Keratinocyte (primary cell): ENCODE data around the gene NPVF. TPM values are rescaled to one million over a fixed set of nuclear protein-coding genes. Genes with fewer than 3 reads are reported as not detected.

Experiments used
- DNase-seq: peaks from one replicate; pipeline ENCODE4 v3.0.0-alpha.2; 2011; ENCODE audit warnings: low read depth, missing footprints, low spot score
- FAIRE-seq: peaks from 2 replicates; lab custom pipeline; 2011; peaks lifted over from hg19 to GRCh38; lab: Jason Lieb, UNC
- H2AFZ ChIP-seq: 2 replicates; pipeline ENCODE4 v1.6.0; 2012; ENCODE audit warnings: low read length, control low read depth, inconsistent platforms; ENCODE audit not compliant: control insufficient read depth
- H3K27ac ChIP-seq: 2 replicates; pipeline ENCODE4 v1.5.1; 2011; ENCODE audit warnings: low read length; ENCODE audit not compliant: control insufficient read depth, insufficient read depth
- H3K27me3 ChIP-seq: 3 replicates; pipeline ENCODE4 v1.6.0; 2011; ENCODE audit warnings: low read length; ENCODE audit not compliant: control insufficient read depth, insufficient read depth; ENCODE audit errors: extremely low read depth
- H3K36me3 ChIP-seq, 2 experiments: 2 replicates in 1 of 2; 3 replicates in 1 of 2; pipeline ENCODE4 v1.5.1; 2011; ENCODE audit warnings: low read length in 2 of 2, mild to moderate bottlenecking in 1 of 2; ENCODE audit not compliant: control insufficient read depth in 2 of 2, insufficient read depth in 2 of 2; ENCODE audit errors: extremely low read depth in 1 of 2
- H3K4me1 ChIP-seq: 3 replicates; pipeline ENCODE4 v1.5.1; 2011; ENCODE audit warnings: low read length; ENCODE audit not compliant: control insufficient read depth, insufficient read depth; ENCODE audit errors: extremely low read depth
- H3K4me2 ChIP-seq: 3 replicates; pipeline ENCODE4 v1.6.0; 2011; ENCODE audit warnings: low read depth, low read length; ENCODE audit not compliant: control insufficient read depth, insufficient read depth; ENCODE audit errors: extremely low read depth
- H3K4me3 ChIP-seq, 3 experiments: fragments of 200-600 bp in 1 of 3; sonication (generic) in 1 of 3; 2 replicates in 2 of 3; 3 replicates in 1 of 3; pipeline ENCODE4 v1.5.1; 2011 to 2016; ENCODE audit warnings: low read length in 3 of 3, mild to moderate bottlenecking in 3 of 3, control low read depth in 2 of 3, inconsistent platforms in 1 of 3, low read depth in 1 of 3, mixed read lengths in 1 of 3, mixed run types in 1 of 3, moderate library complexity in 1 of 3; ENCODE audit not compliant: control insufficient read depth in 2 of 3, insufficient read depth in 2 of 3; ENCODE audit errors: extremely low read depth in 1 of 3
- H3K79me2 ChIP-seq: 2 replicates; pipeline ENCODE4 v1.6.0; 2012; ENCODE audit warnings: low read length; ENCODE audit not compliant: control insufficient read depth, insufficient read depth
- H3K9ac ChIP-seq: 3 replicates; pipeline ENCODE4 v1.6.0; 2011; ENCODE audit warnings: low read length; ENCODE audit not compliant: control insufficient read depth, insufficient read depth; ENCODE audit errors: extremely low read depth
- H3K9me1 ChIP-seq: 3 replicates; pipeline ENCODE4 v1.6.0; 2011; ENCODE audit warnings: low read length; ENCODE audit not compliant: control insufficient read depth, insufficient read depth; ENCODE audit errors: extremely low read depth
- H3K9me3 ChIP-seq: 2 replicates; pipeline ENCODE4 v1.5.1; 2012; ENCODE audit warnings: low read depth, low read length; ENCODE audit not compliant: control insufficient read depth
- H4K20me1 ChIP-seq: 3 replicates; pipeline ENCODE4 v1.6.0; 2011; ENCODE audit warnings: low read length; ENCODE audit not compliant: control insufficient read depth, insufficient read depth; ENCODE audit errors: extremely low read depth
- CTCF ChIP-seq, 3 experiments: IDR thresholded peaks in 1 of 3; conservative IDR thresholded peaks in 1 of 3; optimal IDR thresholded peaks in 1 of 3; 2 replicates in 2 of 3; 3 replicates in 1 of 3; pipeline versions ENCODE3 to v1.5.1; 2011; ENCODE audit warnings: low read length in 3 of 3, mild to moderate bottlenecking in 3 of 3, moderate library complexity in 2 of 3, control low read depth in 1 of 3, inconsistent platforms in 1 of 3; ENCODE audit not compliant: insufficient read depth in 2 of 3; ENCODE audit errors: extremely low read depth in 1 of 3
- EZH2 ChIP-seq: IDR thresholded peaks from one replicate; pipeline ENCODE4 v1.6.1; 2012; ENCODE audit warnings: inconsistent platforms, mild to moderate bottlenecking, low read length, moderate library complexity
- dilution Hi-C: fragments of 300-500 bp; cut with MboI; formaldehyde crosslinking; loops from one replicate; pipeline ENCODE4 v1.7.0; 2020; ENCODE audit warnings: low sequenced_read_pairs; ENCODE audit not compliant: extremely low pct_ligation_motif_present
- polyA plus RNA-seq, 5 experiments: library from polyadenylated mRNA; depleted of rRNA in 3 of 5; stranded (reverse) in 3 of 5; stranded (forward) in 1 of 5; unstranded in 1 of 5; fragments of >200 nt; gene quantifications; 1 replicate in 1 of 5; 2 replicates in 3 of 5; 3 replicates in 1 of 5; pipeline versions ENCODE4 v1.2.1 to v1.2.3, GENCODE V29; 2011 to 2012; ENCODE audit warnings: missing spikeins in 2 of 5, low read depth in 1 of 5, low replicate concordance in 1 of 5

The NPVF gene
- polyA plus RNA-seq, 1 donor (not counting 4 experiments of a cell fraction or from before 2014, with no cell fraction given): not detected

GRCh38 chr7:25234336-25234735 is 6.0 kb upstream of the NPVF start:
- H4K20me1 ChIP-seq: no peaks in the 10 kb centered on the region
- dilution Hi-C loops: no loop called here
- no peak overlapping the region for H3K27ac ChIP-seq
- no peaks in the 10 kb centered on the region for H3K4me1 ChIP-seq
- no peak overlapping the region for H3K9ac ChIP-seq
- DNase-seq: no peak
- H3K79me2 ChIP-seq: no peaks in the 10 kb centered on the region
- H3K9me1 ChIP-seq: no peaks in the 10 kb centered on the region
- no peaks in the 10 kb centered on the region for H3K9me3 ChIP-seq
- TF ChIP-seq CTCF (optimal IDR thresholded peaks at IDR 0.05 in 1 of 3, IDR thresholded peaks at IDR 0.05 in 1 of 3, conservative IDR thresholded peaks at IDR 0.05 in 1 of 3; ENCODE audit: extremely low read depth in 1 of 3, insufficient read depth in 2 of 3, low read length in 3 of 3) (no peak), EZH2 (no peak)
- no peak overlapping the region for H3K4me3 ChIP-seq
- no peak overlapping the region for H2AFZ ChIP-seq
- H3K36me3 ChIP-seq: no peaks in the 10 kb centered on the region
- no peaks in the 10 kb centered on the region for H3K27me3 ChIP-seq
- H3K4me2 ChIP-seq: no peak overlapping the region
- no peak for FAIRE-seq

- Histone ChIP-seq H3K4me3 (no peak overlapping the region), H3K27ac (no peak overlapping the region), H3K9me1 (no peaks in the 10 kb centered on the region), H3K79me2 (no peaks in the 10 kb centered on the region), H3K4me1 (no peaks in the 10 kb centered on the region), H3K9me3 (no peaks in the 10 kb centered on the region), H4K20me1 (no peaks in the 10 kb centered on the region), H3K4me2 (no peak overlapping the region), H2AFZ (no peak overlapping the region), H3K36me3 (no peaks in the 10 kb centered on the region), H3K27me3 (no peaks in the 10 kb centered on the region), H3K9ac (no peak overlapping the region)
- no peak for DNase-seq
- dilution Hi-C loops: no loop called here
- no peak for TF ChIP-seq EZH2
- no peak for FAIRE-seq
Observed at GRCh38 chr7:25223206-25223605, 5.1 kb downstream of the NPVF start.

GRCh38 chr7:25222666-25223065 is 5.6 kb downstream of the NPVF start:
- dilution Hi-C loops: no loop called here
- no peaks in the 10 kb centered on the region for H3K27me3 ChIP-seq
- no peaks in the 10 kb centered on the region for H3K9me3 ChIP-seq

More at GRCh38 chr7:25222666-25223065, 5.6 kb downstream of the NPVF start:
- no peaks in the 10 kb centered on the region for H4K20me1 ChIP-seq
- no peak for TF ChIP-seq EZH2
- no peak for TF ChIP-seq CTCF (optimal IDR thresholded peaks at IDR 0.05 in 1 of 3, IDR thresholded peaks at IDR 0.05 in 1 of 3, conservative IDR thresholded peaks at IDR 0.05 in 1 of 3; ENCODE audit: extremely low read depth in 1 of 3, insufficient read depth in 2 of 3, low read length in 3 of 3)
- no peaks in the 10 kb centered on the region for H3K79me2 ChIP-seq
- H3K4me3 ChIP-seq: no peak overlapping the region
- H3K9ac ChIP-seq: no peak overlapping the region
- no peaks in the 10 kb centered on the region for H3K4me1 ChIP-seq
- H3K4me2 ChIP-seq: no peak overlapping the region
- no peaks in the 10 kb centered on the region for H3K9me1 ChIP-seq
- no peak for FAIRE-seq
- no peak overlapping the region for H2AFZ ChIP-seq
- no peaks in the 10 kb centered on the region for H3K36me3 ChIP-seq
- H3K27ac ChIP-seq: no peak overlapping the region
- no peak for DNase-seq
